HG03108 (cell line): Measurements from ENCODE around the gene PALMD.
A peak's percentile ranks its signal among the peaks of the same experiment; 100 is the strongest.

Experiments used
- ATAC-seq: cut with Tn5 transposase; IDR thresholded peaks from one replicate; pipeline ENCODE4 v1.9.1; 2021; ENCODE audit warnings: moderate library complexity; ENCODE audit not compliant: unreplicated experiment

The PALMD gene

GRCh38 chr1:99737016-99737415, 91.1 kb downstream of the PALMD start:
- ATAC-seq, result peak; percentile 50

- no peak for ATAC-seq
Measured at GRCh38 chr1:99738858-99739465, 93.0 kb downstream of the PALMD start.

- no peak for ATAC-seq
Measured at GRCh38 chr1:99740141-99740540, 94.2 kb downstream of the PALMD start.
